ENCODE results near the gene HNF4A. TPM values are rescaled to one million over a fixed set of nuclear protein-coding genes. Genes with fewer than 3 reads are reported as not detected.

Gene HNF4A
- total and polyA plus RNA-seq, 2 of the 13 experiments (the other 11 are each of a cell fraction or from before 2014, with no cell fraction given): 80.9 to 169 TPM

GRCh38 chr20:44393608-44394451 is 38.3 kb downstream of the HNF4A start:
- intact Hi-C loops (cut with micrococcal nuclease; ENCODE audit: unreplicated experiment) (loop anchor here (1.0 to 5.0 kb wide), 8 partner anchors 17 to 213 kb away; partner anchors contain the start of gene HNF4A), in situ Hi-C loops (cut with HindIII; ENCODE audit: extremely low pct_ligation_motif_present, low pct_unique_long_range_greater_than_20kb) (loop anchor here (5.0 kb wide), 1 partner anchor 68 kb away; no protein-coding TSS in a partner anchor)
- Histone ChIP-seq H3K36me3 (replicated peaks in 1 of 2; ENCODE audit: control insufficient read depth in 1 of 2, insufficient read depth in 2 of 2, low read length in 2 of 2) (peaks cover 16 to 29% of the 10 kb centered on the region in 2 experiments), H3K27ac (ENCODE audit: extremely low read length, insufficient read depth, low read length) (peak overlapping the region; percentile 94), H3K4me3 (replicated peaks in 1 of 3; ENCODE audit: insufficient read depth in 1 of 3, low read depth in 2 of 3, low read length in 3 of 3) (peak overlapping the region; percentile 51 to 74 (median 54)), H2AFZ (ENCODE audit: low read length) (no peak overlapping the region), H3K4me1 (ENCODE audit: insufficient read depth, low read length) (peaks cover 89% of the 10 kb centered on the region), H4K20me1 (ENCODE audit: insufficient read depth, low read length) (no peaks in the 10 kb centered on the region), H3K27me3 (ENCODE audit: control insufficient read depth in 1 of 2, insufficient read depth in 2 of 2, low read length in 2 of 2) (no peaks in the 10 kb centered on the region), H3K9ac (ENCODE audit: insufficient read depth, low read depth, low read length) (peak overlapping the region; percentile 75), H3K79me2 (ENCODE audit: insufficient read depth, low read length) (peaks cover 64% of the 10 kb centered on the region), H3K9me3 (ENCODE audit: low read length) (no peaks in the 10 kb centered on the region), H3K4me2 (ENCODE audit: low read depth, low read length) (peak overlapping the region; percentile 89)
- 0% methylated on average over 9 of the region's 9 CpGs for WGBS (ENCODE audit: low lambda C conversion rate)
- ChIA-PET POLR2A (interaction anchor here (0.7 to 10.8 kb wide), 41 partner anchors 9 to 844 kb away, joined by 3 to 556 read pairs (median 5); partner anchors contain the start of genes FITM2, HNF4A, OSER1 and SERINC3), CTCF (ENCODE audit: low intra/inter-chr PET ratio, low total read pairs) (no interaction called here)
- ATAC-seq (peak; percentile 56), FAIRE-seq (no peak), DNase-seq (ENCODE audit: low spot score) (no peak)
- BruUV-seq (replicated peaks): TSS peak; percentile 27
- no peak for TF ChIP-seq SAP130 (CRISPR knock-in tag; IDR thresholded peaks at IDR 0.05; ENCODE audit: low read depth)
- TF ChIP-seq ZNF720 (CRISPR knock-in tag; IDR thresholded peaks at IDR 0.05): 0 out of 2 replicates have a peak, but pooled peaks have one; percentile 53
- TF ChIP-seq ZNF12 (CRISPR knock-in tag; IDR thresholded peaks at IDR 0.05): 0 out of 2 replicates have a peak, but pooled peaks have one; percentile 14
- no peak; the same call in 1 of the 2 replicates for TF ChIP-seq SATB2 (CRISPR knock-in tag; IDR thresholded peaks at IDR 0.05)
- peak; percentile 77; the same call in 1 of the 2 replicates for TF ChIP-seq ZNF674 (CRISPR knock-in tag; IDR thresholded peaks at IDR 0.05; ENCODE audit: low read depth)
- TF ChIP-seq MTA1 (CRISPR knock-in tag; IDR thresholded peaks at IDR 0.05; ENCODE audit: borderline replicate concordance): no peak
- TF ChIP-seq ZNF382 (CRISPR knock-in tag; IDR thresholded peaks at IDR 0.05; ENCODE audit: borderline replicate concordance): no peak
- TF ChIP-seq SMYD3 (CRISPR knock-in tag; IDR thresholded peaks at IDR 0.05): no peak
- TF ChIP-seq U2AF1 (optimal IDR thresholded peaks at IDR 0.05; ENCODE audit: low read depth, low read length): no peak
- no peak for TF ChIP-seq ZFP91 (CRISPR knock-in tag; IDR thresholded peaks at IDR 0.05; ENCODE audit: borderline replicate concordance)
- no peak for TF ChIP-seq TCF7 (IDR thresholded peaks at IDR 0.05; ENCODE audit: low read depth)
- no peak for TF ChIP-seq ZNF713 (CRISPR knock-in tag; IDR thresholded peaks at IDR 0.05)
- TF ChIP-seq, protein P1, sequence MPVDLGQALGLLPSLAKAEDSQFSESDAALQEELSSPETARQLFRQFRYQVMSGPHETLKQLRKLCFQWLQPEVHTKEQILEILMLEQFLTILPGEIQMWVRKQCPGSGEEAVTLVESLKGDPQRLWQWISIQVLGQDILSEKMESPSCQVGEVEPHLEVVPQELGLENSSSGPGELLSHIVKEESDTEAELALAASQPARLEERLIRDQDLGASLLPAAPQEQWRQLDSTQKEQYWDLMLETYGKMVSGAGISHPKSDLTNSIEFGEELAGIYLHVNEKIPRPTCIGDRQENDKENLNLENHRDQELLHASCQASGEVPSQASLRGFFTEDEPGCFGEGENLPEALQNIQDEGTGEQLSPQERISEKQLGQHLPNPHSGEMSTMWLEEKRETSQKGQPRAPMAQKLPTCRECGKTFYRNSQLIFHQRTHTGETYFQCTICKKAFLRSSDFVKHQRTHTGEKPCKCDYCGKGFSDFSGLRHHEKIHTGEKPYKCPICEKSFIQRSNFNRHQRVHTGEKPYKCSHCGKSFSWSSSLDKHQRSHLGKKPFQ (CRISPR knock-in tag; IDR thresholded peaks at IDR 0.05; ENCODE audit: insufficient replicate concordance): no peak
- TF ChIP-seq ZNF468 (CRISPR knock-in tag; IDR thresholded peaks at IDR 0.05): no peak
- TF ChIP-seq ZNF451 (CRISPR knock-in tag; IDR thresholded peaks at IDR 0.05): no peak
- 0 out of 2 replicates have a peak, but pooled peaks have one; percentile 55 for TF ChIP-seq ZNF577 (CRISPR knock-in tag; IDR thresholded peaks at IDR 0.05; ENCODE audit: borderline replicate concordance, low read depth)
- TF ChIP-seq HHEX (CRISPR knock-in tag; IDR thresholded peaks at IDR 0.05): no peak
- TF ChIP-seq ZNF20 (CRISPR knock-in tag; IDR thresholded peaks at IDR 0.05): no peak; the same call in 1 of the 2 replicates
- no peak for TF ChIP-seq ZNF572 (CRISPR knock-in tag; IDR thresholded peaks at IDR 0.05)
- no peak for TF ChIP-seq IRF2 (CRISPR knock-in tag; IDR thresholded peaks at IDR 0.05)
- TF ChIP-seq CBX5 (CRISPR knock-in tag; IDR thresholded peaks at IDR 0.05; ENCODE audit: borderline replicate concordance): no peak
